HL-60 (cell line): ENCODE data around the gene ASGR1.

Experiments used
- DNase-seq, 2 experiments: peaks; one replicate each; pipeline ENCODE4 v3.0.0-alpha.2; 2010 to 2020; ENCODE audit warnings: low read depth in 1 of 2, low spot score in 1 of 2
- H3K27ac ChIP-seq: fragments of 250-450 bp; sonication (Bioruptor Pico); replicated peaks from 2 replicates; pipeline ENCODE4 v1.5.1; 2020; ENCODE audit warnings: mild to moderate bottlenecking, moderate library complexity
- H3K27me3 ChIP-seq: fragments of 250-450 bp; sonication (Bioruptor Pico); 2 replicates; pipeline ENCODE4 v1.5.1; 2021; ENCODE audit warnings: mild to moderate bottlenecking, moderate library complexity; ENCODE audit not compliant: insufficient read depth, poor library complexity, severe bottlenecking
- H3K4me3 ChIP-seq: replicated peaks from 2 replicates; pipeline ENCODE4 v1.5.1; 2011; ENCODE audit warnings: mild to moderate bottlenecking, control low read depth, low read length; ENCODE audit not compliant: insufficient read depth
- CTCF ChIP-seq: IDR thresholded peaks from one replicate; pipeline ENCODE4 v1.5.1; 2011; ENCODE audit warnings: low read length, control low read depth, inconsistent platforms; ENCODE audit not compliant: insufficient read depth
- GABPA ChIP-seq: IDR thresholded peaks from 2 replicates; pipeline ENCODE4 v1.6.1; 2012; ENCODE audit warnings: low read depth
- POLR2AphosphoS5 ChIP-seq: IDR thresholded peaks from 2 replicates; pipeline ENCODE4 v1.6.1; 2012; ENCODE audit warnings: low read depth
- REST ChIP-seq: IDR thresholded peaks from 2 replicates; pipeline ENCODE4 v1.6.1; 2012; ENCODE audit warnings: low read depth; ENCODE audit not compliant: insufficient replicate concordance
- SPI1 ChIP-seq: IDR thresholded peaks from 2 replicates; pipeline ENCODE4 v1.6.1; 2012; ENCODE audit warnings: low read depth, mild to moderate bottlenecking, borderline replicate concordance

Gene ASGR1

GRCh38 chr17:7141824-7142223 is 37.3 kb downstream of the ASGR1 start:
- Histone ChIP-seq H3K27ac (no peak overlapping the region), H3K4me3 (no peak overlapping the region), H3K27me3 (no peaks in the 10 kb centered on the region)
- TF ChIP-seq POLR2AphosphoS5 (no peak), REST (no peak), GABPA (no peak), SPI1 (no peak), CTCF (no peak)
- no peak for DNase-seq

GRCh38 chr17:7139400-7139799 is 39.8 kb downstream of the ASGR1 start:
- H3K4me3 ChIP-seq, result no peak overlapping the region
- H3K27ac ChIP-seq, result no peak overlapping the region
- no peak for DNase-seq
- TF ChIP-seq POLR2AphosphoS5 (no peak), CTCF (no peak), GABPA (no peak), REST (no peak), SPI1 (no peak)
- no peaks in the 10 kb centered on the region for H3K27me3 ChIP-seq

GRCh38 chr17:7138800-7139381 is 40.3 kb downstream of the ASGR1 start:
- H3K27ac ChIP-seq, result no peak overlapping the region
- no peak for DNase-seq

More at GRCh38 chr17:7138800-7139381, 40.3 kb downstream of the ASGR1 start:
- TF ChIP-seq CTCF, result no peak
- TF ChIP-seq POLR2AphosphoS5, result no peak
- no peak for TF ChIP-seq GABPA
- no peak for TF ChIP-seq REST
- TF ChIP-seq SPI1, result no peak
- Histone ChIP-seq H3K27me3 (no peaks in the 10 kb centered on the region), H3K4me3 (no peak overlapping the region)
